ENCODE data around the gene SGMS1.
"Not testable (repeated sequence)": the region's sequence is repeated elsewhere in the genome, so short reads cannot be mapped to it uniquely, and the experiment has no call there.

SGMS1 gene

GRCh38 chr10:50355693-50356480 lies 267.9 kb downstream of the SGMS1 start:
- DNase-seq: not testable (repeated sequence)

- no peak for DNase-seq
These were observed 272.1 kb downstream of the SGMS1 start for GRCh38 chr10:50351483-50352146.

GRCh38 chr10:50350366-50350765 lies 273.4 kb downstream of the SGMS1 start:
- DNase-seq: no peak

GRCh38 chr10:50349554-50349953 lies 274.2 kb downstream of the SGMS1 start:
- DNase-seq: no peak

GRCh38 chr10:50347394-50347802 lies 276.4 kb downstream of the SGMS1 start:
- no peak for DNase-seq

GRCh38 chr10:50346942-50347341 lies 276.8 kb downstream of the SGMS1 start:
- DNase-seq: no peak

GRCh38 chr10:50345545-50345944 lies 278.2 kb downstream of the SGMS1 start:
- DNase-seq: no peak

- no peak for DNase-seq
These were observed 279.9 kb downstream of the SGMS1 start for GRCh38 chr10:50343702-50344331.

GRCh38 chr10:50341987-50342386 lies 281.8 kb downstream of the SGMS1 start:
- DNase-seq: no peak

- DNase-seq: no peak
These were observed 287.6 kb downstream of the SGMS1 start for GRCh38 chr10:50336140-50336539.

GRCh38 chr10:50335397-50335796 lies 288.4 kb downstream of the SGMS1 start:
- no peak for DNase-seq

- DNase-seq: no peak
These were observed 289.5 kb downstream of the SGMS1 start for GRCh38 chr10:50334273-50334672.

GRCh38 chr10:50333872-50334271 lies 289.9 kb downstream of the SGMS1 start:
- DNase-seq: no peak

GRCh38 chr10:50332108-50332842 lies 291.5 kb downstream of the SGMS1 start:
- DNase-seq: no peak

- DNase-seq: no peak
These were observed 292.3 kb downstream of the SGMS1 start for GRCh38 chr10:50331486-50331885.

GRCh38 chr10:50326757-50327701 lies 296.7 kb downstream of the SGMS1 start:
- peak; percentile 91 for DNase-seq

GRCh38 chr10:50326172-50326555 lies 297.6 kb downstream of the SGMS1 start:
- no peak for DNase-seq

GRCh38 chr10:50325449-50326171 lies 298.1 kb downstream of the SGMS1 start:
- peak; percentile 96 for DNase-seq

- DNase-seq: no peak
These were observed 298.9 kb downstream of the SGMS1 start for GRCh38 chr10:50324680-50325393.

- no peak for DNase-seq
These were observed 299.7 kb downstream of the SGMS1 start for GRCh38 chr10:50324046-50324445.

GRCh38 chr10:50322077-50322476 lies 301.7 kb downstream of the SGMS1 start:
- DNase-seq: peak; percentile 59
